ENCODE measurements around the gene USP4. TPM values are rescaled to one million over a fixed set of nuclear protein-coding genes. Genes with fewer than 3 reads are reported as not detected.

Gene USP4
- total RNA-seq, 2 experiments from 2014 or later: 94.3 to 95.2 TPM

DNA sequence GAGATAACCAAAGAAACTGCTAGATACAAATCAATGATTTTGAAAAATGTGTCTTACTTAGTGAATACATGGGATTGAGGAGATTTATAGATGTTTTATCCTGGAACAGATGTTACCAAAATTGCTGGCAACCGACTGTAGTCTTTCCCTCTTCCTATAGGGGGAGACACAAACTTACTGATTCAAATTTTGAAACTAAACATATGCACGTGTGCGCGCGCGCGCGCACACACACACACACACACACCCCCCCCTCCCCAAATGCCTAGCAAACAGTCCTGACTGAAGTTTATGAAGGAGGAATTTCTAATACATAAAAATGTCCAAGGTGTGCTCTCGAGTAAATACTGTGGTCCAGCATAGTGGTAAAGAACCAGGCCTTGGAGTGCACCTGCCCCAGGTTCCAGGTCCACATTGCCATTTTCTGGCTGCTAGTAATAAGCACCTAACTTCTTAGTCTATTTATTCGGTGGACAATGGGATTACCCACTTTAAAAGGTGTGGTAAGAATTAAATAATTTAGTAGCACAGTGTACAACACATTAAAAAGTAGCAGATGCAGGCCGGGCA, 44.3 kb downstream of the USP4 start:
- no peaks in the 10 kb centered on the region for H3K27me3 Mint-ChIP-seq

DNA sequence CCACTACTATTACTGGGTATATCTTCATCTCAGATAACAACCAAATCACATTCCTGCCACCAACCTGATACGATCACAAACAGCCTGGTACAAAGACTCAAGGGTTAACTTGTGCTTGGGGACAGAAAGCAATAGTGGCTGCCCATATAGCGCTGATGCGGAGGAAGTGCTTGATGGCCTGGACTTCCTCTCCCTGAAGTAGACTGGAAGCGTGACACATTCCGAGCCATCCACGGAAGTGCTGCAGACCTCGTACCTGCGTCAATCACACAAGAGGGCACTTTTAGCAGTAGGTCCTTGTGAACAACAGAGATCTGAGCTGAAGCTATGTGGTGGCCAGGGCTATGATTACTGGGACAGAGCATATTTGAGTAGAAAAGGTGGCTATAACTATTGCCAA, 45.5 kb downstream of the USP4 start:
- H3K27me3 ChIP-seq (ENCODE audit: control insufficient read depth in 1 of 2, insufficient read depth in 2 of 2, low read length in 2 of 2): no peaks in the 10 kb centered on the region
- Mint-ChIP-seq H3K9me3 (no peaks in the 10 kb centered on the region), H3K27ac (no peak overlapping the region), H3K36me3 (ENCODE audit: low read depth) (peaks cover 74% of the 10 kb centered on the region), H3K27me3 (no peaks in the 10 kb centered on the region), H3K4me3 (no peak overlapping the region), H3K4me1 (ENCODE audit: low read depth) (no peaks in the 10 kb centered on the region)
- POLR2A ChIA-PET: interaction anchor here (1.2 kb wide), 1 partner anchor 46 kb away, joined by 3 read pairs; no protein-coding TSS in a partner anchor
- H3K27ac ChIP-seq (ENCODE audit: low read depth in 1 of 2, low read length in 2 of 2): no peak overlapping the region
- no peak for DNase-seq
- intact Hi-C loops (cut with DNase I, micrococcal nuclease): no loop called here
- no peak for ATAC-seq (ENCODE audit: poor library complexity)
- H3K4me1 ChIP-seq (ENCODE audit: insufficient read depth, low read length): no peaks in the 10 kb centered on the region
- H3K4me3 ChIP-seq (ENCODE audit: low read length): no peak overlapping the region
- no peaks in the 10 kb centered on the region for H3K9me3 ChIP-seq (ENCODE audit: control insufficient read depth in 1 of 2, insufficient read depth in 1 of 2, low read length in 2 of 2)
- TF ChIP-seq, protein P1, sequence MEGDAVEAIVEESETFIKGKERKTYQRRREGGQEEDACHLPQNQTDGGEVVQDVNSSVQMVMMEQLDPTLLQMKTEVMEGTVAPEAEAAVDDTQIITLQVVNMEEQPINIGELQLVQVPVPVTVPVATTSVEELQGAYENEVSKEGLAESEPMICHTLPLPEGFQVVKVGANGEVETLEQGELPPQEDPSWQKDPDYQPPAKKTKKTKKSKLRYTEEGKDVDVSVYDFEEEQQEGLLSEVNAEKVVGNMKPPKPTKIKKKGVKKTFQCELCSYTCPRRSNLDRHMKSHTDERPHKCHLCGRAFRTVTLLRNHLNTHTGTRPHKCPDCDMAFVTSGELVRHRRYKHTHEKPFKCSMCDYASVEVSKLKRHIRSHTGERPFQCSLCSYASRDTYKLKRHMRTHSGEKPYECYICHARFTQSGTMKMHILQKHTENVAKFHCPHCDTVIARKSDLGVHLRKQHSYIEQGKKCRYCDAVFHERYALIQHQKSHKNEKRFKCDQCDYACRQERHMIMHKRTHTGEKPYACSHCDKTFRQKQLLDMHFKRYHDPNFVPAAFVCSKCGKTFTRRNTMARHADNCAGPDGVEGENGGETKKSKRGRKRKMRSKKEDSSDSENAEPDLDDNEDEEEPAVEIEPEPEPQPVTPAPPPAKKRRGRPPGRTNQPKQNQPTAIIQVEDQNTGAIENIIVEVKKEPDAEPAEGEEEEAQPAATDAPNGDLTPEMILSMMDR (IDR thresholded peaks at IDR 0.05): no peak
- peaks cover 80% of the 10 kb centered on the region for H3K36me3 ChIP-seq (ENCODE audit: insufficient read depth, low read length)
- CTCF ChIA-PET: no interaction called here

More for the DNA sequence above, 44.3 kb downstream of the USP4 start:
- H3K4me1 ChIP-seq (ENCODE audit: insufficient read depth, low read length): no peaks in the 10 kb centered on the region
- intact Hi-C loops (cut with DNase I, micrococcal nuclease): loop anchor here (1.0 kb wide), 1 partner anchor 154 kb away; no protein-coding TSS in a partner anchor
- ChIA-PET POLR2A (interaction anchor here (1.2 kb wide), 1 partner anchor 45 kb away, joined by 3 read pairs; no protein-coding TSS in a partner anchor), CTCF (no interaction called here)
- Mint-ChIP-seq H3K27ac (peak overlapping the region; percentile 15), H3K36me3 (ENCODE audit: low read depth) (peaks cover 74% of the 10 kb centered on the region), H3K4me1 (ENCODE audit: low read depth) (no peaks in the 10 kb centered on the region), H3K9me3 (no peaks in the 10 kb centered on the region), H3K4me3 (no peak overlapping the region)
- no peaks in the 10 kb centered on the region for H3K9me3 ChIP-seq (ENCODE audit: control insufficient read depth in 1 of 2, insufficient read depth in 1 of 2, low read length in 2 of 2)
- TF ChIP-seq, protein P1 (IDR thresholded peaks at IDR 0.05): peak; percentile 80
- H3K36me3 ChIP-seq (ENCODE audit: insufficient read depth, low read length): peaks cover 79% of the 10 kb centered on the region
- DNase-seq (peak in 13 of 14 experiments; percentile 5 to 67 (median 32)), ATAC-seq (ENCODE audit: poor library complexity) (peak; percentile 81)
- no peak overlapping the region for H3K4me3 ChIP-seq (ENCODE audit: low read length)
- no peaks in the 10 kb centered on the region for H3K27me3 ChIP-seq (ENCODE audit: control insufficient read depth in 1 of 2, insufficient read depth in 2 of 2, low read length in 2 of 2)
- H3K27ac ChIP-seq (ENCODE audit: low read depth in 1 of 2, low read length in 2 of 2): no peak overlapping the region

DNA sequence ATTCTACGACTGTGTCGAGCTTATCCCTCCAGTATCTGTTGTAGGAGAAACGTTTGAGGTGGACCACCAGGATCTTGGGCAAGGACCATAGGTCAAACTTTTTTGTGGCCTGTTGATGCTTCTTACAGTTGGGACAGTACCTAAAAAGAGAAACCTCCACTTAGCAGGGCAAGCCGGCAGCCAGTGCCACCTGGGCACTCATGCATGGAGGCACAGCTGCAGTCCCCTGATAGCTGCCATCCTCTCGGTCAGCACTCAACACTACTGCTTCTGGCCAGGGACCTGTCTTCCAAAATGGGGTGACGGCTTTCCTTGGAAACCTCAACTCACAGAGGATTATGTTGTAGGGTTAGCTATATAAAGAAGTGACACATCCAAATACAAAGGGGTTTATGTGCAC, 55.9 kb downstream of the USP4 start:
- no peak for ATAC-seq (ENCODE audit: poor library complexity)

More for the DNA sequence above, 55.9 kb downstream of the USP4 start:
- Histone ChIP-seq H3K9me3 (ENCODE audit: control insufficient read depth in 1 of 2, insufficient read depth in 1 of 2, low read length in 2 of 2) (no peaks in the 10 kb centered on the region), H3K4me3 (ENCODE audit: low read length) (no peak overlapping the region), H3K27me3 (ENCODE audit: control insufficient read depth in 1 of 2, insufficient read depth in 2 of 2, low read length in 2 of 2) (no peaks in the 10 kb centered on the region), H3K27ac (ENCODE audit: low read depth in 1 of 2, low read length in 2 of 2) (no peak overlapping the region), H3K36me3 (ENCODE audit: insufficient read depth, low read length) (peaks cover 72% of the 10 kb centered on the region), H3K4me1 (ENCODE audit: insufficient read depth, low read length) (no peaks in the 10 kb centered on the region)
- Mint-ChIP-seq H3K4me1 (ENCODE audit: low read depth) (no peaks in the 10 kb centered on the region), H3K36me3 (ENCODE audit: low read depth) (peaks cover 80% of the 10 kb centered on the region), H3K27me3 (no peaks in the 10 kb centered on the region), H3K4me3 (no peak overlapping the region), H3K27ac (no peak overlapping the region), H3K9me3 (no peaks in the 10 kb centered on the region)
- intact Hi-C loops (cut with DNase I, micrococcal nuclease): no loop called here
- TF ChIP-seq, protein P1 (IDR thresholded peaks at IDR 0.05): no peak
- POLR2A ChIA-PET: no interaction called here
- CTCF ChIA-PET: no interaction called here
- no peak for DNase-seq

Measured in CD4-positive, alpha-beta T cell (primary cell).